Endothelial cell of umbilical vein (primary cell): ENCODE data around the gene SNAPIN. TPM values are rescaled to one million over a fixed set of nuclear protein-coding genes. Genes with fewer than 3 reads are reported as not detected.

Source experiments
- BruUV-seq: library from RNA; stranded (reverse); fragments of 400-500 nt; replicated peaks from 2 replicates; lab custom pipeline; 2021; lab: Mats Ljungman, UMichigan
- CTCF ChIA-PET: fragments of 300-600, 350-600 bp; sonication (Branson Sonifier 250); formaldehyde crosslinking; loops from one replicate; lab custom pipeline; 2021; ENCODE audit warnings: antibody characterized with exemption, inconsistent platforms; lab: Charles Lee
- POLR2A ChIA-PET: fragments of 300-600, 350-600 bp; sonication (Branson Sonifier 250); formaldehyde crosslinking; loops from one replicate; lab custom pipeline; 2021; ENCODE audit warnings: antibody characterized with exemption, inconsistent platforms; lab: Charles Lee
- DNase-seq: peaks from one replicate; pipeline ENCODE4 v3.0.0-alpha.2; 2011; ENCODE audit warnings: low read depth, low spot score
- FAIRE-seq: peaks from 2 replicates; lab custom pipeline; 2011; peaks lifted over from hg19 to GRCh38; lab: Jason Lieb, UNC
- H2AFZ ChIP-seq: 2 replicates; pipeline ENCODE4 v1.6.0; 2012; ENCODE audit warnings: low read depth, low read length, control low read depth, inconsistent platforms
- H3K27ac ChIP-seq: 2 replicates; pipeline ENCODE4 v1.5.1; 2011; ENCODE audit warnings: low read depth, mild to moderate bottlenecking, control low read depth, low read length, moderate library complexity; ENCODE audit not compliant: insufficient read depth
- H3K27me3 ChIP-seq, 2 experiments: 2 replicates each; pipeline versions ENCODE4 v1.6.0 to v1.6.1; 2011; ENCODE audit warnings: low read length in 2 of 2, mixed read lengths in 1 of 2; ENCODE audit not compliant: control insufficient read depth in 2 of 2, insufficient read depth in 2 of 2
- H3K36me3 ChIP-seq, 2 experiments: 2 replicates in 1 of 2; 3 replicates in 1 of 2; pipeline ENCODE4 v1.5.1; 2011; ENCODE audit warnings: low read length in 2 of 2, mild to moderate bottlenecking in 1 of 2, moderate library complexity in 1 of 2; ENCODE audit not compliant: control insufficient read depth in 2 of 2, insufficient read depth in 2 of 2; ENCODE audit errors: extremely low read depth in 1 of 2
- H3K4me1 ChIP-seq: 3 replicates; pipeline ENCODE4 v1.5.1; 2011; ENCODE audit warnings: mild to moderate bottlenecking, low read length; ENCODE audit not compliant: control insufficient read depth, insufficient read depth; ENCODE audit errors: extremely low read depth
- H3K4me2 ChIP-seq: 2 replicates; pipeline ENCODE4 v1.6.1; 2011; ENCODE audit warnings: low read length, control low read depth, mixed read lengths; ENCODE audit not compliant: insufficient read depth
- H3K4me3 ChIP-seq, 3 experiments: fragments of 200-600 bp in 1 of 3; sonication (generic), shearing (Covaris generic) in 1 of 3; replicated peaks in 1 of 3; 2 replicates each; pipeline ENCODE4 v1.5.1; 2011 to 2016; ENCODE audit warnings: control low read depth in 3 of 3, low read length in 3 of 3, mild to moderate bottlenecking in 2 of 3, inconsistent platforms in 1 of 3, low read depth in 1 of 3, moderate library complexity in 1 of 3; ENCODE audit not compliant: insufficient read depth in 1 of 3
- H3K79me2 ChIP-seq: 2 replicates; pipeline ENCODE4 v1.6.0; 2012; ENCODE audit warnings: low read length, inconsistent platforms; ENCODE audit not compliant: control insufficient read depth, insufficient read depth
- H3K9ac ChIP-seq: replicated peaks from 2 replicates; pipeline ENCODE3; 2011; ENCODE audit warnings: low read length, control low read depth; ENCODE audit not compliant: insufficient read depth; ENCODE audit errors: extremely low read depth
- H3K9me1 ChIP-seq: replicated peaks from 3 replicates; pipeline ENCODE4 v1.6.0; 2011; ENCODE audit warnings: mild to moderate bottlenecking, low read length; ENCODE audit not compliant: control insufficient read depth, insufficient read depth; ENCODE audit errors: extremely low read depth
- H3K9me3 ChIP-seq: replicated peaks from 2 replicates; pipeline ENCODE4 v1.5.1; 2012; ENCODE audit warnings: low read length, inconsistent platforms; ENCODE audit not compliant: control insufficient read depth, insufficient read depth
- H4K20me1 ChIP-seq: replicated peaks from 2 replicates; pipeline ENCODE3; 2011; ENCODE audit warnings: mild to moderate bottlenecking, low read length; ENCODE audit not compliant: control insufficient read depth, insufficient read depth; ENCODE audit errors: extremely low read depth
- EZH2 ChIP-seq: IDR thresholded peaks from 2 replicates; pipeline ENCODE4 v1.6.1; 2012; ENCODE audit warnings: borderline replicate concordance, low read depth, mild to moderate bottlenecking, moderate library complexity, low read length, inconsistent platforms; ENCODE audit not compliant: severe bottlenecking
- FOS ChIP-seq: IDR thresholded peaks from 2 replicates; pipeline ENCODE4 v1.6.1; 2011; ENCODE audit warnings: mild to moderate bottlenecking, low read length, moderate library complexity, borderline replicate concordance; ENCODE audit not compliant: insufficient read depth
- GATA2 ChIP-seq: IDR thresholded peaks from 2 replicates; pipeline ENCODE4 v1.7.0; 2011; ENCODE audit warnings: low read depth, mild to moderate bottlenecking, moderate library complexity, mixed read lengths, low read length; ENCODE audit not compliant: insufficient read length, insufficient read depth
- JUN ChIP-seq: IDR thresholded peaks from 2 replicates; pipeline ENCODE4 v1.6.1; 2011; ENCODE audit warnings: borderline replicate concordance, low read depth; ENCODE audit not compliant: insufficient read length, insufficient read depth
- MYC ChIP-seq: IDR thresholded peaks from one replicate; pipeline ENCODE4 v1.6.1; 2011; ENCODE audit warnings: mild to moderate bottlenecking, low read depth, low read length
- POLR2A ChIP-seq: IDR thresholded peaks from 2 replicates; pipeline ENCODE4 v1.6.1; 2012; ENCODE audit warnings: low read depth, mild to moderate bottlenecking, control low read depth, low read length
- POLR2AphosphoS5 ChIP-seq: IDR thresholded peaks from 2 replicates; pipeline ENCODE4 v1.6.1; 2012; ENCODE audit warnings: low read depth, mild to moderate bottlenecking, control low read depth, low read length, moderate library complexity; ENCODE audit not compliant: insufficient read depth
- dilution Hi-C: fragments of 300-500 bp; cut with MboI; formaldehyde crosslinking; loops from one replicate; pipeline ENCODE4 v1.15.0; 2019; ENCODE audit warnings: low sequenced_read_pairs; ENCODE audit not compliant: extremely low pct_ligation_motif_present
- intact Hi-C: fragments of 100-400 bp; cut with micrococcal nuclease; formaldehyde crosslinking; loops from one replicate; pipeline ENCODE4 v1.10.0; 2022
- polyA plus RNA-seq, 4 experiments: library from polyadenylated mRNA; depleted of rRNA in 3 of 4; stranded (reverse) in 3 of 4; unstranded in 1 of 4; fragments of >200 nt; gene quantifications; 2 replicates each; pipeline versions ENCODE4 v1.2.1 to v1.2.3, GENCODE V29; 2011 to 2012; ENCODE audit warnings: missing spikeins in 1 of 4
- total RNA-seq: library from RNA; stranded (reverse); gene quantifications from 2 replicates; pipeline ENCODE4 v1.2.3, GENCODE V29; 2021
- TF ChIP-seq, protein P1 (sequence below): IDR thresholded peaks from 2 replicates; pipeline ENCODE4 v1.6.1; 2011; ENCODE audit not compliant: insufficient read depth, insufficient read length
- TF ChIP-seq, protein P2 (sequence below), 2 donors: IDR thresholded peaks; 1 replicate in 1 of 2; 2 replicates in 1 of 2; pipeline ENCODE4 v1.5.1; 2011; ENCODE audit warnings: low read length in 2 of 2, mild to moderate bottlenecking in 2 of 2, moderate library complexity in 2 of 2, control low read depth in 1 of 2, inconsistent platforms in 1 of 2, low read depth in 1 of 2; ENCODE audit not compliant: insufficient read depth in 1 of 2; ENCODE audit errors: extremely low read depth in 1 of 2

Gene SNAPIN
- total and polyA plus RNA-seq, 2 donors (not counting 3 experiments of a cell fraction or from before 2014, with no cell fraction given), result 36.8 to 55.1 TPM

- no peaks in the 10 kb centered on the region for H3K9me3 ChIP-seq
- no TSS peak for BruUV-seq
- intact Hi-C loops (no loop called here), dilution Hi-C loops (no loop called here)
- no peaks in the 10 kb centered on the region for H3K9me1 ChIP-seq
- no peak overlapping the region for H2AFZ ChIP-seq
- TF ChIP-seq FOS, result no peak
- TF ChIP-seq, protein P1, sequence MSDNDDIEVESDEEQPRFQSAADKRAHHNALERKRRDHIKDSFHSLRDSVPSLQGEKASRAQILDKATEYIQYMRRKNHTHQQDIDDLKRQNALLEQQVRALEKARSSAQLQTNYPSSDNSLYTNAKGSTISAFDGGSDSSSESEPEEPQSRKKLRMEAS, result no peak
- no peak for TF ChIP-seq MYC
- TF ChIP-seq POLR2A, result no peak
- no peak for TF ChIP-seq POLR2AphosphoS5
- TF ChIP-seq GATA2, result no peak
- TF ChIP-seq, protein P2, sequence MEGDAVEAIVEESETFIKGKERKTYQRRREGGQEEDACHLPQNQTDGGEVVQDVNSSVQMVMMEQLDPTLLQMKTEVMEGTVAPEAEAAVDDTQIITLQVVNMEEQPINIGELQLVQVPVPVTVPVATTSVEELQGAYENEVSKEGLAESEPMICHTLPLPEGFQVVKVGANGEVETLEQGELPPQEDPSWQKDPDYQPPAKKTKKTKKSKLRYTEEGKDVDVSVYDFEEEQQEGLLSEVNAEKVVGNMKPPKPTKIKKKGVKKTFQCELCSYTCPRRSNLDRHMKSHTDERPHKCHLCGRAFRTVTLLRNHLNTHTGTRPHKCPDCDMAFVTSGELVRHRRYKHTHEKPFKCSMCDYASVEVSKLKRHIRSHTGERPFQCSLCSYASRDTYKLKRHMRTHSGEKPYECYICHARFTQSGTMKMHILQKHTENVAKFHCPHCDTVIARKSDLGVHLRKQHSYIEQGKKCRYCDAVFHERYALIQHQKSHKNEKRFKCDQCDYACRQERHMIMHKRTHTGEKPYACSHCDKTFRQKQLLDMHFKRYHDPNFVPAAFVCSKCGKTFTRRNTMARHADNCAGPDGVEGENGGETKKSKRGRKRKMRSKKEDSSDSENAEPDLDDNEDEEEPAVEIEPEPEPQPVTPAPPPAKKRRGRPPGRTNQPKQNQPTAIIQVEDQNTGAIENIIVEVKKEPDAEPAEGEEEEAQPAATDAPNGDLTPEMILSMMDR (IDR thresholded peaks at IDR 0.05; ENCODE audit: extremely low read depth in 1 of 2, insufficient read depth in 1 of 2, low read depth in 1 of 2, low read length in 2 of 2), result no peak
- TF ChIP-seq JUN, result no peak
- TF ChIP-seq EZH2, result no peak
- no peak overlapping the region for H3K4me3 ChIP-seq
- ChIA-PET POLR2A (no interaction called here), CTCF (interaction anchor here (2.7 kb wide), 1 partner anchor 68 kb away, joined by 12 read pairs; no protein-coding TSS in a partner anchor)
- no peak for DNase-seq
- no peak overlapping the region for H3K4me2 ChIP-seq
- H3K36me3 ChIP-seq, result peaks cover 47 to 57% of the 10 kb centered on the region in 2 experiments
- H3K27ac ChIP-seq, result no peak overlapping the region
- H3K4me1 ChIP-seq, result no peaks in the 10 kb centered on the region
- H3K79me2 ChIP-seq, result peaks cover 40% of the 10 kb centered on the region
- H3K9ac ChIP-seq, result no peak overlapping the region
- FAIRE-seq, result no peak
- H3K27me3 ChIP-seq, result no peaks in the 10 kb centered on the region
- H4K20me1 ChIP-seq, result peaks cover 2% of the 10 kb centered on the region
These were observed 17.6 kb upstream of the SNAPIN start for GRCh38 chr1:153640861-153641260.
